Fibroblast of lung (primary cell): Measurements from ENCODE around the gene ARHGAP6. TPM values are rescaled to one million over a fixed set of nuclear protein-coding genes. Genes with fewer than 3 reads are reported as not detected.

ENCODE experiments used
- DNase-seq, 2 donors: peaks; one replicate each; pipeline versions ENCODE4 v3.0.0 to v3.0.0-alpha.2; 2010; ENCODE audit warnings: low read depth in 2 of 2
- H2AFZ ChIP-seq: 2 replicates; pipeline ENCODE4 v1.5.1; 2012; ENCODE audit warnings: low read length, control low read depth, inconsistent platforms
- H3K27ac ChIP-seq: 2 replicates; pipeline ENCODE4 v1.5.1; 2011; ENCODE audit warnings: low read length, control low read depth; ENCODE audit not compliant: insufficient read depth
- H3K27me3 ChIP-seq: 2 replicates; pipeline ENCODE4 v1.5.1; 2011; ENCODE audit warnings: mild to moderate bottlenecking, low read length; ENCODE audit not compliant: control insufficient read depth, insufficient read depth
- H3K36me3 ChIP-seq: 2 replicates; pipeline ENCODE4 v1.5.1; 2011; ENCODE audit warnings: low read length; ENCODE audit not compliant: control insufficient read depth, insufficient read depth
- H3K4me1 ChIP-seq: 2 replicates; pipeline ENCODE4 v1.5.1; 2011; ENCODE audit warnings: low read length; ENCODE audit not compliant: control insufficient read depth, insufficient read depth; ENCODE audit errors: extremely low read depth
- H3K4me2 ChIP-seq: 2 replicates; pipeline ENCODE4 v1.5.1; 2011; ENCODE audit warnings: low read length, control low read depth; ENCODE audit not compliant: insufficient read depth; ENCODE audit errors: extremely low read depth
- H3K4me3 ChIP-seq, 4 experiments: fragments of 200-600 bp in 1 of 4; sonication (generic) in 1 of 4; replicated peaks in 1 of 4; 2 replicates each; pipeline ENCODE4 v1.5.1; 2011 to 2016; ENCODE audit warnings: low read length in 4 of 4, low read depth in 3 of 4, mild to moderate bottlenecking in 3 of 4, control low read depth in 2 of 4, inconsistent platforms in 1 of 4, mixed read lengths in 1 of 4; ENCODE audit not compliant: insufficient read depth in 1 of 4; ENCODE audit errors: control extremely low read depth in 1 of 4
- H3K79me2 ChIP-seq: 2 replicates; pipeline ENCODE4 v1.5.1; 2012; ENCODE audit warnings: mild to moderate bottlenecking, low read length, inconsistent platforms; ENCODE audit not compliant: control insufficient read depth, insufficient read depth
- H3K9ac ChIP-seq: 2 replicates; pipeline ENCODE4 v1.5.1; 2011; ENCODE audit warnings: mild to moderate bottlenecking, low read length, control low read depth; ENCODE audit not compliant: insufficient read depth
- H3K9me3 ChIP-seq: 2 replicates; pipeline ENCODE4 v1.5.1; 2012; ENCODE audit warnings: low read depth, low read length; ENCODE audit not compliant: control insufficient read depth, insufficient read depth
- H4K20me1 ChIP-seq: 2 replicates; pipeline ENCODE4 v1.5.1; 2011; ENCODE audit warnings: low read length; ENCODE audit not compliant: control insufficient read depth, insufficient read depth; ENCODE audit errors: extremely low read depth
- CTCF ChIP-seq, 2 donors: IDR thresholded peaks in 1 of 2; conservative IDR thresholded peaks in 1 of 2; 1 replicate in 1 of 2; 2 replicates in 1 of 2; pipeline ENCODE4 v1.5.1; 2011 to 2012; ENCODE audit warnings: low read length in 2 of 2, control low read depth in 1 of 2, inconsistent platforms in 1 of 2, low read depth in 1 of 2, mild to moderate bottlenecking in 1 of 2
- EZH2 ChIP-seq: IDR thresholded peaks from 2 replicates; pipeline ENCODE4 v1.5.1; 2012; ENCODE audit warnings: low read length, control low read depth, mild to moderate bottlenecking; ENCODE audit errors: missing control alignments
- polyA plus RNA-seq, 2 donors: library from polyadenylated mRNA; depleted of rRNA in 1 of 2; stranded (reverse) in 1 of 2; unstranded in 1 of 2; fragments of >200 nt; gene quantifications; 2 replicates each; pipeline ENCODE4 v1.2.1, GENCODE V29; 2011 to 2012; ENCODE audit warnings: missing spikeins in 1 of 2
- total RNA-seq: library from RNA; depleted of rRNA; stranded (reverse); fragments of >200 nt; gene quantifications from 2 replicates; pipeline ENCODE4 v1.2.1, GENCODE V29; 2014

Gene ARHGAP6
- total and polyA plus RNA-seq, 2 donors (not counting 1 experiment from before 2014, with no cell fraction given) = 5.9 to 11.7 TPM

- H2AFZ ChIP-seq = peak overlapping the region; percentile 46
These were observed 1.2 kb downstream of the ARHGAP6 start for GRCh38 chrX:11664211-11665167.

DNA sequence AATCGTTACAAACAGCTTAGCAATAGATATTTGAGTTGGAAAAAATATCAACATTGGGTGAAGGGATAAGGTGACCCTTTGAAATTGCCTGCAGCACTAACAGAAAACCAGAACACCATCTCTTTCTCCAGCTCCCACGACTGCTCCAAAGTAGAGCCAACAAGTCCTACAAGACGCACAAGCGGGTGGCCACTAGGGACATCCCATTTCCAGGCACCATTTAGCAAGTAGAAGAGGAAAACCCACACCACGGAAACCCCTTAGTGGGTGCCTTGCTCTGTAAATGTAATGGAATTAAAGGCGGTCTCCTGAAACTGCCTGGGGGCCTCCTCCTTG lies 1.9 kb downstream of the ARHGAP6 start:
- Histone ChIP-seq H3K79me2 (no peaks in the 10 kb centered on the region), H3K4me2 (peak overlapping the region; percentile 68), H2AFZ (peak overlapping the region; percentile 46), H3K27me3 (no peaks in the 10 kb centered on the region), H3K36me3 (no peaks in the 10 kb centered on the region), H3K9me3 (no peaks in the 10 kb centered on the region), H3K4me1 (no peaks in the 10 kb centered on the region), H3K27ac (peak overlapping the region; percentile 14), H4K20me1 (no peaks in the 10 kb centered on the region), H3K9ac (no peak overlapping the region), H3K4me3 (peak overlapping the region; percentile 52 to 68 (median 59))
- DNase-seq = peak in 1 of 2 donors; percentile 22
- TF ChIP-seq EZH2 (no peak), CTCF (conservative IDR thresholded peaks at IDR 0.05 in 1 of 2, IDR thresholded peaks at IDR 0.05 in 1 of 2; ENCODE audit: low read depth in 1 of 2, low read length in 2 of 2) (peak; percentile 2 to 27)

More at GRCh38 chrX:11664211-11665167, 1.2 kb downstream of the ARHGAP6 start:
- no peaks in the 10 kb centered on the region for H3K9me3 ChIP-seq
- no peaks in the 10 kb centered on the region for H3K4me1 ChIP-seq
- DNase-seq = peak in 1 of 2 donors; percentile 12
- peak overlapping the region; percentile 42 for H3K9ac ChIP-seq
- no peaks in the 10 kb centered on the region for H3K79me2 ChIP-seq
- no peaks in the 10 kb centered on the region for H4K20me1 ChIP-seq
- peak overlapping the region; percentile 14 for H3K27ac ChIP-seq
- no peak for TF ChIP-seq CTCF (conservative IDR thresholded peaks at IDR 0.05 in 1 of 2, IDR thresholded peaks at IDR 0.05 in 1 of 2; ENCODE audit: low read depth in 1 of 2, low read length in 2 of 2)
- TF ChIP-seq EZH2 = no peak
- H3K4me3 ChIP-seq = peak overlapping the region; percentile 52 to 68 (median 59)
- H3K27me3 ChIP-seq = no peaks in the 10 kb centered on the region
- H3K36me3 ChIP-seq = no peaks in the 10 kb centered on the region
- peak overlapping the region; percentile 68 for H3K4me2 ChIP-seq

DNA sequence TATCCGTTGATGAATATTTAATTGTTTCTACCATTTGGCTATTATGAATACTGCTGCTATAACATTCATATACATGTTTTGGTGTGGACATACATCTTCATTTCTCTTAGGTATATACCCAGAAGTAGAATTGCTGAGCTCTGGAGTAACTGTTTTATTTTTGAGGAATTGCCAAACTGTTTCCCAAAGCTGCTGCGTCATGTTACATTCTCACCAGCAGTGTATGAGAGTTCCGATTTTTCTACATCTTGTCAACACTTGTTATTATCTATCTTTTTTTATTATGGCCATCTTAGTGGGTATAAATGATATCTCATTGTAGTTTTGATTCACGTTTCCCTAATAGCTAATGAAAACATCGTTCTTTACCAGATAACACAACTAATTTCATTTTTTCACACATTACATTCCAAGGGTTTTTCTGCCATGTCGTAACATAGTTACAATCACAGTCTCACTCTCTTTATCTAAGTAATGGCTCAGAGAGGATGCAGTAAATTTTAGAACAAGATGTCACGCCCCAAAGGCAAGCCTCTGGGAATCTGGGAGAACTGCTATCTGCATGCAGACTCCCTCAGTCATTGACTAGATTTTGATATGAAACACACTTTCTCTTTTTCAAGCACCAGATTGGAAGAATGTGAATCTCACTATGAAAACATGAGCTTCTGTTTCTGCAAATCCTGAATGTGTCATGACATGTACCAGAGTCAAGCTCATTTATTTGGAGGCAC lies 10.3 kb downstream of the ARHGAP6 start:
- Histone ChIP-seq H3K4me3 (no peak overlapping the region), H3K79me2 (no peaks in the 10 kb centered on the region), H3K4me1 (no peaks in the 10 kb centered on the region), H3K27ac (no peak overlapping the region), H3K9ac (no peak overlapping the region), H4K20me1 (no peaks in the 10 kb centered on the region), H3K36me3 (no peaks in the 10 kb centered on the region), H2AFZ (no peak overlapping the region), H3K4me2 (no peak overlapping the region), H3K27me3 (no peaks in the 10 kb centered on the region), H3K9me3 (no peaks in the 10 kb centered on the region)
- TF ChIP-seq EZH2 (no peak), CTCF (conservative IDR thresholded peaks at IDR 0.05 in 1 of 2, IDR thresholded peaks at IDR 0.05 in 1 of 2; ENCODE audit: low read depth in 1 of 2, low read length in 2 of 2) (no peak)
- no peak for DNase-seq
